BLaER1 (cell line): ENCODE results near the gene TAF5L.

Experiments
- H3K27ac ChIP-seq: shearing (Covaris generic); formaldehyde crosslinking; 2 replicates; pipeline ENCODE4 v1.8.1; 2022
- H3K27me3 ChIP-seq: shearing (Covaris generic); formaldehyde crosslinking; 2 replicates; pipeline ENCODE4 v1.8.1; 2022
- H3K36me3 ChIP-seq: shearing (Covaris generic); formaldehyde crosslinking; 2 replicates; pipeline ENCODE4 v1.8.1; 2022
- H3K4me1 ChIP-seq: shearing (Covaris generic); formaldehyde crosslinking; 2 replicates; pipeline ENCODE4 v1.8.1; 2022
- H3K4me2 ChIP-seq: shearing (Covaris generic); formaldehyde crosslinking; 2 replicates; pipeline ENCODE4 v1.8.1; 2022
- H3K4me3 ChIP-seq: shearing (Covaris generic); formaldehyde crosslinking; 2 replicates; pipeline ENCODE4 v1.8.1; 2022
- H3K9ac ChIP-seq: shearing (Covaris generic); formaldehyde crosslinking; 2 replicates; pipeline ENCODE4 v1.8.1; 2022
- H3K9me3 ChIP-seq: shearing (Covaris generic); formaldehyde crosslinking; 2 replicates; pipeline ENCODE4 v1.8.1; 2022
- H4K20me1 ChIP-seq: shearing (Covaris generic); formaldehyde crosslinking; 2 replicates; pipeline ENCODE4 v1.8.1; 2022
- Cebpa-rat ChIP-seq: shearing (Covaris generic); IDR thresholded peaks from 2 replicates; pipeline ENCODE4 v1.8.1; 2022

The TAF5L gene

DNA sequence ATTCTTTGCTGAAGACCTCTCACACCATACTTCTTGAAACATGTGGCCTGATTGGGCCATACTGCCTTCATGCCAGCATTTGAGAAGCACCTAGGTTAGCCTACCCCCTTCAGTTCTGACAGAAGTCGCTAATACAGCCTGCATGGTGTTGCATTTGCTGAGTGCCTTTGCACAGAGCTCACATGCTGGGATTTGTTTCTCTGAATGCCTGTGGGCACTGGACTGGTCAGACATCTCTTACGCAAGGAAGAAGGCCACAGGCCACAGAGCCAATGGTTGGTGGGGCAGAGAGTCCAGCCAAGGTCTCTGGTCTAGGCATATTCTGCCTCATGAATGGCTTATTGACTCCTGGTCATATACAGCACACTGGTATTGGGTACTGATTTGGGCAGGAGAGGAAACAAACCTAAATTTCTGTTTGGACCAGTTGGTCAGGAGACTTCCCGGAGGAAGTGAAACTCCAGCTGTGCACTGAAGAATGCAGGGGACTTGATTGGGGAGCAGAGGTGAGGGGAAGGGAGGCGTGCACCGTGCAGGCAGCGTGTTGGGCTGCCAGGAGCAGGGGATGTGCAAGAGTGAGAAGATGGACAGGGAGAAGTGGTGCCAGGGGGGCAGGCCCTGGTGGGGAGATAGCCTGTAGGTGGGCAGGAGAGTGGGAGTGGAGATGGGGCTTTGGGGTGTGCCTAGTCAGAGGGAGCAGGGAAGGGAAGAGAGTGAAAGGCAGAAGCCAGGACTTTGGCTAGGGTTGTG, 18.2 kb upstream of the TAF5L start:
- H4K20me1 ChIP-seq: peaks cover 72% of the 10 kb centered on the region
- H3K4me2 ChIP-seq: peak overlapping the region; percentile 52
- TF ChIP-seq Cebpa-rat: no peak
- H3K27ac ChIP-seq: peak overlapping the region; percentile 10
- H3K4me3 ChIP-seq: no peak overlapping the region
- no peak overlapping the region for H3K9ac ChIP-seq
- no peaks in the 10 kb centered on the region for H3K9me3 ChIP-seq
- H3K27me3 ChIP-seq: no peaks in the 10 kb centered on the region
- peaks cover 42% of the 10 kb centered on the region for H3K4me1 ChIP-seq
- H3K36me3 ChIP-seq: peaks cover 94% of the 10 kb centered on the region

DNA sequence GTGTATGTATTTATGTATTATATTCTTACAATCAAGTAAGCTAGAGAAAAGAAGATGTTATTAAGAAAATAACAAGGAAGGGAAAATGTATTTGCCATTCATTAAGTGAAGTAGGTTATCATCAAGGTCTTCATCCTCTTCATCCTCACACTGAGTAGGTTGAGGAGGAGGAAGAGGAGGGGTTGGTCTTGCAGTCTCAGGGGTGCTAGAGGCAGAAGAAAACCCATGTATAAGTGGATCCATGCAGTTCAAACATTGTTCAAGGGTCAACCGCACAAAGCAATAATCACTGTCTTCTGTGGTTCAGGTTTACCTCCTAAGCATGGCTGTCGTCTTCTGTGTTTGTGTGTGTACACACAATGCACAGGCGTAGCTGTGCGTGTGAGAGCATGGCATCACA, 17.0 kb upstream of the TAF5L start:
- peaks cover 84% of the 10 kb centered on the region for H4K20me1 ChIP-seq
- H3K4me2 ChIP-seq: peak overlapping the region; percentile 52
- H3K9me3 ChIP-seq: no peaks in the 10 kb centered on the region
- no peak overlapping the region for H3K27ac ChIP-seq
- no peaks in the 10 kb centered on the region for H3K27me3 ChIP-seq
- H3K4me3 ChIP-seq: no peak overlapping the region
- TF ChIP-seq Cebpa-rat: no peak
- no peak overlapping the region for H3K9ac ChIP-seq
- peaks cover 42% of the 10 kb centered on the region for H3K4me1 ChIP-seq
- peaks cover 94% of the 10 kb centered on the region for H3K36me3 ChIP-seq

DNA sequence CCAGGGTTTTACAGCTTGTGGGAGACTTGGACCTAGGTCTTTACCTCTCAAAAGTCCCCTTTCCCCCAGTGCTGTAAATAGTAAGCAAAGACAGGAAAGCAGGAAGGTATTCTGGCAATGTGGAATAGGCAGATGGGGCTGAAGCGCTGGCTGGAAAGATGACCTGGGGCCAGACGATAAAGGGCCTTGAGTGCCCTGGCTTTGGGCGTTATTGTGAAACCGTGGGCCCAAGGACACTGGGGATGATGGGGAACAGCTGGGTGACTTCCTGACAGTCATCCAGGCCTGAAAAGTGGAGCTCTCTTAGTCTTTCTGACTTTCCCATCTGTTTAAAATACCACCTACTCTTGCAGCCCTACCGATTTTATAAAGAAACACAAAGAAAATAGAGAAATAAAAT, 16.5 kb upstream of the TAF5L start:
- Histone ChIP-seq H3K27ac (0 out of 2 replicates have a peak overlapping the region, but pooled peaks have one; percentile 0), H3K9me3 (no peaks in the 10 kb centered on the region), H3K27me3 (no peaks in the 10 kb centered on the region), H3K4me2 (no peak overlapping the region), H3K4me1 (peaks cover 42% of the 10 kb centered on the region), H4K20me1 (peaks cover 90% of the 10 kb centered on the region), H3K4me3 (no peak overlapping the region), H3K36me3 (peaks cover 94% of the 10 kb centered on the region), H3K9ac (no peak overlapping the region)
- no peak for TF ChIP-seq Cebpa-rat

DNA sequence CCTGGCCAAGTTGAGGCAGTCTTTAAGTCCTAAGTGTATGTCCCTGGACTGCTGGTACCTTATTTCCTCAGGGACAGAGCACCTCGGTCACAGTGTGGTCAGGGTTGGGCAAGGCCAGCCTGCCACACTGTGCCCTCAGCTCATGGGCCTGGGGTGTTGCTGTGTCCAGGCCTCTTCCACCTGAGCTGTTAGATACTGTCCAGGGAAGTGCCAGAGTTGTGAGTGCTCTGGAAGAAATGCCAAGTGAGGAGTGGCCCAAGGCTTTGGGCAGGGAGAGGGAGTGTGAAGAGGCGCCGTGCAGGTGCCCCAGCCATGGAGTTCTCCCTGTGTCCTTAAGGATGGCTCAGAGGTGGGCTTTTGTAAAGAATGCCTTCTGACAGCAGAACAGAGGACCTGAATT, 15.4 kb upstream of the TAF5L start:
- Histone ChIP-seq H3K4me3 (no peak overlapping the region), H3K27me3 (no peaks in the 10 kb centered on the region), H4K20me1 (peaks cover 100% of the 10 kb centered on the region), H3K4me2 (no peak overlapping the region), H3K27ac (no peak overlapping the region), H3K9me3 (no peaks in the 10 kb centered on the region), H3K4me1 (peaks cover 42% of the 10 kb centered on the region), H3K36me3 (peaks cover 94% of the 10 kb centered on the region), H3K9ac (no peak overlapping the region)
- TF ChIP-seq Cebpa-rat: no peak

DNA sequence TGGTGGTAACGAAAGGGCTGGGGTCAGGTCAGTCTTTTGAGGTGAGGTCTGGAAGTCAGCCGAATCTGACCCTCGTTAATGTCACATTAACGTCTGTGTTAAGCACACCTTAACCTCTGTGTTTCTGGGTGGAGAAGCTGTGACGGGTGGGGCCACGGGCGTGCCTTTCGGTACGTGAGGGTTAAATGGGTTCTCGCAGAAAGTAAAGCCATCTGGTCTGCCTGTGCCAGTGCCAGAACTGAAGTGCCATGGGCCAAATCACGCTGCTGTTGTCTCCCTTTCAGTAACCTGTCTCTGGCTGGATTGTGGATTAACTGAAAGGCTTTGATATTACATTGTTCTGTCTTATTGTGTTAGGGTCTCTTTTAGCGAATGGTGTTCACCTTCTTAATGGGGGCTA, 14.5 kb upstream of the TAF5L start:
- Histone ChIP-seq H3K4me1 (peaks cover 39% of the 10 kb centered on the region), H3K9ac (no peak overlapping the region), H3K4me2 (no peak overlapping the region), H3K4me3 (no peak overlapping the region), H3K36me3 (peaks cover 94% of the 10 kb centered on the region), H3K27me3 (no peaks in the 10 kb centered on the region), H3K9me3 (no peaks in the 10 kb centered on the region), H3K27ac (no peak overlapping the region), H4K20me1 (peaks cover 100% of the 10 kb centered on the region)
- no peak for TF ChIP-seq Cebpa-rat

DNA sequence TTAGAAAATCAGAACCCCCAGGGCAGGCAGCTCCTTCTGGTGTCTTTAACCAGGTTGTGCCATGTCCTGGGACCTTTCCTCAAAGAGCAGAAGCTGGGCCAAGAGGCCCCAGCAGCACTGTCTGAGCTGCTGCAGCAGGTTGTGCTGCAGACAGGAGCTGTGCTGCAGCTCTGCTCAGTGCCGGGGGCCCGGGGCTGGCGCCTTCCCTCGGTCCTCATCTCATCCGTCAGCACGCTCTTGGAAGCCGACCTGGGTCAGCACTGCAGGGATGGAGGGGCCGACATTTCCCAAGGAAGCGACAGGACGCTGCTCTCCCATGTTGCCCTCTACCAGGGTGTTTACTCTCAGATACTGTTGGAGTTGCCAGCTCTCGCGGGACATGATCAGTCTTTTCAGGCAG, 11.8 kb upstream of the TAF5L start:
- no peaks in the 10 kb centered on the region for H3K27me3 ChIP-seq
- no peaks in the 10 kb centered on the region for H3K9me3 ChIP-seq
- no peak overlapping the region for H3K4me3 ChIP-seq
- peaks cover 12% of the 10 kb centered on the region for H3K4me1 ChIP-seq
- H4K20me1 ChIP-seq: peaks cover 98% of the 10 kb centered on the region
- no peak for TF ChIP-seq Cebpa-rat
- H3K4me2 ChIP-seq: no peak overlapping the region
- peaks cover 94% of the 10 kb centered on the region for H3K36me3 ChIP-seq
- no peak overlapping the region for H3K27ac ChIP-seq
- H3K9ac ChIP-seq: no peak overlapping the region

DNA sequence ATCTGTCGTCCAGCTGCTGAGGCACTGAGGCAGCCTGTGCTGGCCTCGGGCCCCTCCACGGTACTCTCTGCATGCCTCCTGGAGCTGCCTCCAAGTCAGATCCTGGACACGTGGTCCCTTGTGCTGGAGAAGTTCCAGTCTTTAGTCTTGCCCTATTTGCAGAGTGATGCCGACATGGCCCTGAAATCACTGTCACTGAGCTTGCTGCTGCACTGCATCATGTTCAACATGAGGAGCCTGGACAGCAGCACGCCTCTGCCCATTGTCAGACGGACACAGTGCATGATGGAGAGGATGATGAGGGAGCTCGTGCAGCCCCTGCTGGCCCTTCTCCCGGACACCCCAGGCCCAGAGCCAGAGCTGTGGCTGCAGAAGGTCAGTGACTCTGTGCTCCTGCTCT, 10.1 kb upstream of the TAF5L start:
- peaks cover 98% of the 10 kb centered on the region for H4K20me1 ChIP-seq
- TF ChIP-seq Cebpa-rat: no peak
- H3K9ac ChIP-seq: no peak overlapping the region
- no peak overlapping the region for H3K27ac ChIP-seq
- H3K27me3 ChIP-seq: no peaks in the 10 kb centered on the region
- peaks cover 89% of the 10 kb centered on the region for H3K36me3 ChIP-seq
- H3K9me3 ChIP-seq: no peaks in the 10 kb centered on the region
- H3K4me3 ChIP-seq: no peak overlapping the region
- H3K4me2 ChIP-seq: no peak overlapping the region
- H3K4me1 ChIP-seq: no peaks in the 10 kb centered on the region

DNA sequence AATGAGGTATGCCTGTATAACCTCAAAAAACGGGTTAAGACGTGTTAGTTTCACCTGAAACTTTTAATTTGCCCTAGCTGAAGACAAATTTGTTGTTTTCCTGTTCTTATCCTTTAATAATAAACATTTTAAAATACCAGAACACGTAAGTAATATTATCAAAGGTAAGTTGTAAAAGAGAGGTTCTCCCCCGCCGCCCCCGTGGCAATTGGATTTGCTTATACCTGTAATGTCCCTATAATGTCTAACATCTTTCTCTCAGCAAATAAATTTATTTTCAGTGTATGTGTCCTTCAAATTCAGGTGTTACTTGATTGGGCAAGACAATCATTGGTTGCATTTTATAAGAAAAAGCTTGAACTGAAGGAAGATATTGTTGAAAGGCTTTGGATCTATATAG, 6.0 kb upstream of the TAF5L start:
- peaks cover 93% of the 10 kb centered on the region for H4K20me1 ChIP-seq
- H3K4me3 ChIP-seq: no peak overlapping the region
- TF ChIP-seq Cebpa-rat: no peak
- no peak overlapping the region for H3K27ac ChIP-seq
- no peak overlapping the region for H3K9ac ChIP-seq
- H3K4me2 ChIP-seq: no peak overlapping the region
- H3K4me1 ChIP-seq: peaks cover 9% of the 10 kb centered on the region
- no peaks in the 10 kb centered on the region for H3K9me3 ChIP-seq
- H3K27me3 ChIP-seq: no peaks in the 10 kb centered on the region
- H3K36me3 ChIP-seq: peaks cover 72% of the 10 kb centered on the region

DNA sequence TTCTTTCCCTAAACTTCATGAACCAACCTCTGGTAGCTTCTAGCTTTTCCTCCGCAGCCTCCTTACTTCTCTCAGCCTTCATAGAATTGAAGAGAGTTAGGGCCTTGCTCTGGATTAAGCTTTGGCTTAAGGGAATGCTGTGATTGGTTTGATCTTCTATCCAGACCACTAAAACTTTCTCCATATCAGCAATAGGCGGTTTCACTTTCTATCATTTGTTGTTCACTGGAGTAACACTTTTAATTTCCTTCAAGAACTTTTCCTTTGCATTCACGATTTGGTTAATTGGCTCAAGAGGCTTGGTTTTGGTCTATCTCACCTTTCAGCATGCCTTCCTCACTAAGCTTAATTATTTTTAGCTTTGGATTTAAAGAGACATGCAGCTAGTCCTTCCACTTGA, 5.2 kb upstream of the TAF5L start:
- H3K4me1 ChIP-seq: peaks cover 10% of the 10 kb centered on the region
- no peak overlapping the region for H3K27ac ChIP-seq
- no peak overlapping the region for H3K4me2 ChIP-seq
- H4K20me1 ChIP-seq: peaks cover 93% of the 10 kb centered on the region
- no peak for TF ChIP-seq Cebpa-rat
- no peak overlapping the region for H3K9ac ChIP-seq
- no peak overlapping the region for H3K4me3 ChIP-seq
- no peaks in the 10 kb centered on the region for H3K27me3 ChIP-seq
- H3K36me3 ChIP-seq: peaks cover 64% of the 10 kb centered on the region
- no peaks in the 10 kb centered on the region for H3K9me3 ChIP-seq

DNA sequence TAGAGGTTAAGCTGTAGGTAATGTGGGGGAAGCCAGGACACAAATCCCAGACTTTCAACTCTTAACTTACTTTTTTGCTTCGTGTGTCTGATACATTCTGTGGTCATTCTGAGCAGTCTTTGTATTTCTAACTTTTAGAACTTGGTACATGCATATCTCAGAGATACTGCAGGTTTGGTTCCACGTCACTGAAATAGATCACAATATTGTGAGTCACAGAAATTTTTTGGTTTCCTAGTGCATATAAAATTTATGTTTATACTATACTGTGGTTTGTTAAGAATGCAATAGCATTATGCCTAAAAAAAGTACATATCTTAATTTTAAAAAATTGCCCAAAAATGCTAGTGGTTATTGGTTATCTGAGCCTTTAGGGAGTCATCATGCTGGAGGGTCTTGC, 3.3 kb upstream of the TAF5L start:
- H4K20me1 ChIP-seq: peaks cover 86% of the 10 kb centered on the region
- H3K36me3 ChIP-seq: peaks cover 45% of the 10 kb centered on the region
- peaks cover 19% of the 10 kb centered on the region for H3K4me1 ChIP-seq
- TF ChIP-seq Cebpa-rat: no peak
- no peak overlapping the region for H3K4me3 ChIP-seq
- H3K27ac ChIP-seq: no peak overlapping the region
- no peak overlapping the region for H3K4me2 ChIP-seq
- H3K27me3 ChIP-seq: no peaks in the 10 kb centered on the region
- H3K9ac ChIP-seq: no peak overlapping the region
- no peaks in the 10 kb centered on the region for H3K9me3 ChIP-seq

DNA sequence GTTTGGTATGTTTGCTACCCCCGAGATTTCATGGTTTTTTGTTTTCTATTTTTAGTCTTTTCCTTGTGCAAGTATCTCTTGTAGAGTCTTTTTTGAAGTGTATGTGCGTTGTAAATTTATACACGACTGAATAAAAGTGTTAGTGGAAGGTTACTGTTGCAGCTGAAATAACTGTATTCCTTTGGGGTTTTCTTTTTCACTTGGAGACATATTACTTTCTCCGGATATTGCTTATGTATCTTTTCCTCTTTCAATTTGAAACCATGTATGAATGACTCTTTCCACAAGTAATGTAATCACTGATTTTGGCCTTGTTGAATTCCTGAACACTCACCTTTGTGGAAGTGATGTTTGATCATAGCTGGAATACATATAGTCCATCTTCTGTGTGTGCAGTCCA, 1.1 kb upstream of the TAF5L start:
- peaks cover 32% of the 10 kb centered on the region for H3K4me1 ChIP-seq
- H3K4me3 ChIP-seq: peak overlapping the region; percentile 100
- peaks cover 32% of the 10 kb centered on the region for H3K36me3 ChIP-seq
- no peak for TF ChIP-seq Cebpa-rat
- peaks cover 88% of the 10 kb centered on the region for H4K20me1 ChIP-seq
- H3K9me3 ChIP-seq: no peaks in the 10 kb centered on the region
- peak overlapping the region; percentile 89 for H3K4me2 ChIP-seq
- H3K27ac ChIP-seq: no peak overlapping the region
- no peaks in the 10 kb centered on the region for H3K27me3 ChIP-seq
- H3K9ac ChIP-seq: peak overlapping the region; percentile 93
